GM11168 (cell line): ENCODE results near the gene RASSF4.

Experiments used
- in situ Hi-C: fragments of 300-500 bp; cut with MboI; formaldehyde crosslinking; loops from one replicate; pipeline ENCODE4 v1.12.0; 2022; ENCODE audit warnings: low sequenced_read_pairs; ENCODE audit not compliant: unreplicated experiment

RASSF4 gene

GRCh38 chr10:44926751-44927351 is 32.8 kb upstream of the RASSF4 start:
- in situ Hi-C loops = no loop called here

- in situ Hi-C loops = no loop called here
Observed at GRCh38 chr10:44927352-44927751, 32.2 kb upstream of the RASSF4 start.

GRCh38 chr10:44928462-44928861 is 31.1 kb upstream of the RASSF4 start:
- in situ Hi-C loops = no loop called here

GRCh38 chr10:44929356-44930255 is 30.0 kb upstream of the RASSF4 start:
- in situ Hi-C loops = loop anchor here (5.0 kb wide), 1 partner anchor 48 kb away; the partner anchor contains the start of gene DEPP1

- in situ Hi-C loops = loop anchor here (5.0 kb wide), 1 partner anchor 46 kb away; the partner anchor contains the start of gene DEPP1
Observed at GRCh38 chr10:44930904-44931620, 28.5 kb upstream of the RASSF4 start.

GRCh38 chr10:44931621-44932516 is 27.7 kb upstream of the RASSF4 start:
- in situ Hi-C loops = loop anchor here (5.0 kb wide), 1 partner anchor 45 kb away; the partner anchor contains the start of gene DEPP1

GRCh38 chr10:44932517-44933450 is 26.8 kb upstream of the RASSF4 start:
- in situ Hi-C loops = loop anchor here (5.0 kb wide), 1 partner anchor 45 kb away; the partner anchor contains the start of gene DEPP1

- in situ Hi-C loops = loop anchor here (5.0 kb wide), 1 partner anchor 44 kb away; the partner anchor contains the start of gene DEPP1
Observed at GRCh38 chr10:44933451-44934321, 25.9 kb upstream of the RASSF4 start.

- in situ Hi-C loops = loop anchor here (5.0 kb wide), 1 partner anchor 43 kb away; the partner anchor contains the start of gene DEPP1
Observed at GRCh38 chr10:44934416-44935200, 25.0 kb upstream of the RASSF4 start.

- in situ Hi-C loops = no loop called here
Observed at GRCh38 chr10:44935201-44935965, 24.2 kb upstream of the RASSF4 start.

- in situ Hi-C loops = no loop called here
Observed at GRCh38 chr10:44935966-44936295, 23.7 kb upstream of the RASSF4 start.

GRCh38 chr10:44936314-44936975 is 23.2 kb upstream of the RASSF4 start:
- in situ Hi-C loops = no loop called here

GRCh38 chr10:44937196-44938005 is 22.2 kb upstream of the RASSF4 start:
- in situ Hi-C loops = no loop called here

GRCh38 chr10:44938956-44939355 is 20.6 kb upstream of the RASSF4 start:
- in situ Hi-C loops = no loop called here
